OCI-LY3 (cell line): ENCODE data around the gene GATA3.

ENCODE experiments used
- CTCF ChIP-seq: fragments of 200-600, 300-600 bp; sonication (generic); IDR thresholded peaks from 2 replicates; pipeline ENCODE4 v1.5.1; 2014; ENCODE audit warnings: antibody characterized with exemption, low read length, low read depth
- EZH2phosphoT487 ChIP-seq: fragments of 200-600 bp; shearing (Covaris generic); IDR thresholded peaks from 2 replicates; pipeline ENCODE4 v1.6.1; 2018; ENCODE audit warnings: antibody characterized with exemption, mixed run types, low read depth

- TF ChIP-seq CTCF, result no peak
- no peak for TF ChIP-seq EZH2phosphoT487
Measured at GRCh38 chr10:8070440-8070839, 16.0 kb downstream of the GATA3 start.
